Measurements from ENCODE around the gene PODXL2. TPM values are rescaled to one million over a fixed set of nuclear protein-coding genes. Genes with fewer than 3 reads are reported as not detected.

Gene PODXL2
- polyA plus RNA-seq, 1 donor from 2014 or later, result 9.1 TPM

- Mint-ChIP-seq H3K9me3 (no peaks in the 10 kb centered on the region), H3K27me3 (no peaks in the 10 kb centered on the region), H3K4me1 (peaks cover 7 to 12% (median 11%) of the 10 kb centered on the region in 3 donors), H3K4me3 (no peak overlapping the region), H3K27ac (no peak overlapping the region), H3K36me3 (peaks cover 11% of the 10 kb centered on the region)
These were observed 15.6 kb upstream of the PODXL2 start for GRCh38 chr3:127613406-127613805.

GRCh38 chr3:127614928-127615589, 13.9 kb upstream of the PODXL2 start:
- Mint-ChIP-seq H3K36me3 (peaks cover 13% of the 10 kb centered on the region), H3K27me3 (no peaks in the 10 kb centered on the region), H3K4me3 (no peak overlapping the region), H3K4me1 (peaks cover under 1 to 6% (median 6%) of the 10 kb centered on the region in 3 donors), H3K27ac (no peak overlapping the region), H3K9me3 (no peaks in the 10 kb centered on the region)

GRCh38 chr3:127615631-127616305, 13.2 kb upstream of the PODXL2 start:
- Mint-ChIP-seq H3K9me3 (no peaks in the 10 kb centered on the region), H3K4me1 (peaks cover 0 to 6% (median 3%) of the 10 kb centered on the region in 3 donors), H3K36me3 (peaks cover 13% of the 10 kb centered on the region), H3K4me3 (peak overlapping the region in 1 of 4 donors; percentile 33), H3K27me3 (no peaks in the 10 kb centered on the region), H3K27ac (no peak overlapping the region)

DNA sequence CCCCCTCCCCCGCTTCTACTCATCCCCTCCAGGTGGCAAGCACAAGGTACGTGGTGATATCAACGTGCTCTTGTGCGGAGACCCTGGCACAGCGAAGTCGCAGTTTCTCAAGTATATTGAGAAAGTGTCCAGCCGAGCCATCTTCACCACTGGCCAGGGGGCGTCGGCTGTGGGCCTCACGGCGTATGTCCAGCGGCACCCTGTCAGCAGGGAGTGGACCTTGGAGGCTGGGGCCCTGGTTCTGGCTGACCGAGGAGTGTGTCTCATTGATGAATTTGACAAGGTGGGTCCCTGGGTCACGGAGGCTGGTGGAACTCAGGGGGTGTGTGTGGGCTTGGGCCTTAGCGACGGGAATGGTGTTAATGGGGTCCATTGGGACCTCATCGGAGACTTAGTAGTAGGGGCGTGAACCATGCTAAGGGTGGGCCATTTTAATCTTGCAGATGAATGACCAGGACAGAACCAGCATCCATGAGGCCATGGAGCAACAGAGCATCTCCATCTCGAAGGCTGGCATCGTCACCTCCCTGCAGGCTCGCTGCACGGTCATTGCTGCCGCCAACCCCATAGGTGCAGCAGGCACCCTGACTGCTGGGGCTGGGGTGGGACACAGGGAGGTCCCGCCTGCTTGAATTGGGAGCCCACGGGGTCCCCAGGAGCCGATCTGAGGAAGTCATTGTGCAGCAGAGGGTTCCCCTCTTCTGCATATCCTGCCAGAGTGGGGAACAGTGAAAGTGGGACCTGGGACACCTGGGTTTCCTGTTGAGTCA, 12.0 kb upstream of the PODXL2 start:
- peaks cover 13% of the 10 kb centered on the region for H3K36me3 Mint-ChIP-seq
- peaks cover 0 to 6% (median 3%) of the 10 kb centered on the region in 3 donors for H3K4me1 Mint-ChIP-seq
- H3K4me3 Mint-ChIP-seq, result peak overlapping the region in 1 of 4 donors; percentile 6
- H3K27me3 Mint-ChIP-seq, result no peaks in the 10 kb centered on the region
- no peaks in the 10 kb centered on the region for H3K9me3 Mint-ChIP-seq
- H3K27ac Mint-ChIP-seq, result no peak overlapping the region

GRCh38 chr3:127618891-127619290, 10.1 kb upstream of the PODXL2 start:
- Mint-ChIP-seq H3K27me3 (no peaks in the 10 kb centered on the region), H3K36me3 (peaks cover 13% of the 10 kb centered on the region), H3K4me1 (peaks cover 0 to 6% (median 0%) of the 10 kb centered on the region in 3 donors), H3K4me3 (no peak overlapping the region), H3K9me3 (no peaks in the 10 kb centered on the region), H3K27ac (no peak overlapping the region)

GRCh38 chr3:127620637-127621375, 8.2 kb upstream of the PODXL2 start:
- Mint-ChIP-seq H3K4me1 (peaks cover 0 to 3% (median 0%) of the 10 kb centered on the region in 3 donors), H3K27me3 (no peaks in the 10 kb centered on the region), H3K4me3 (peak overlapping the region in 1 of 4 donors; percentile 70), H3K27ac (no peak overlapping the region), H3K9me3 (no peaks in the 10 kb centered on the region), H3K36me3 (peaks cover 15% of the 10 kb centered on the region)

- H3K27me3 Mint-ChIP-seq, result no peaks in the 10 kb centered on the region
- no peaks in the 10 kb centered on the region for H3K9me3 Mint-ChIP-seq
- H3K36me3 Mint-ChIP-seq, result peaks cover 11% of the 10 kb centered on the region
- H3K4me1 Mint-ChIP-seq, result peaks cover under 1 to 4% (median 2%) of the 10 kb centered on the region in 3 donors
- no peak overlapping the region for H3K27ac Mint-ChIP-seq
- H3K4me3 Mint-ChIP-seq, result no peak overlapping the region
These were observed 7.0 kb upstream of the PODXL2 start for GRCh38 chr3:127622031-127622430.

DNA sequence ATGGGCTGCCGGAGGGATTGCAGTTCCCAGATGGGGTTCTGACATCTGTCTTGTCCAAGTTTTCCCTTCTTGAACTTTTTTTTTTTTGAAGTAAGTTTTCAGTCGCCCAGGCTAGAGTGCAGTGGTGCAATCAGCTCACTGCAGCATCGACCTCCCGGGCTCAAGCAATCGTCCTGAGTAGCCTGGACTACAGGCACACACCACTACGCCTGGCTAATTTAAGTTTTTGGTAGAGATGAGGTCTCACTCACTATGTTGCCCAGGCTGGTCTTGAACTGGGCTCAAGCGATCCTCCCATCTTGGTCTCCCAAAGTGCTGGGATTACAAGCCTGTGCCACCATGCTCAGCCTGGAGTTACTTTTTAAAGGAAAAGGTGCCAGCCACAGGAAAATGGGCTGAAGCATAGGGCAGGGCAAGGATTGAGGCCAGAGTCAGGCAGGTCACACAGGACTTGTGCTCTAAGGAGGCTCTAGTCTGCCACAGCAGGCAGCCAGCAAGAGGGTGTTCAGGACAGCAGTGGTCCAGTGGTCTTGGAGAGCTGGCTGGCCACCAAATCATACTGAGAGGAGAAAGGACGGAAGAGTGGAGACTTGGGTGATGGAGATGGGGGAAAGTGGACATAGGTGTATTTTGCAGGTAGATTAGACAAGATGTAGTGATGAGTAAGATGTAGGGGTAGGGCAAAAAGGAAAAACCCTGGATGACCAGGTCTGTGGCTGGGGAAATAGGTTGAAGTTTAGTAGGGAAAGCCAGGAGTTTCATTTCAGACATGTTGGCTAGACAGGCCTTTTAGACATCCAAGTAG, 6.0 kb upstream of the PODXL2 start:
- H3K36me3 Mint-ChIP-seq, result peaks cover 11% of the 10 kb centered on the region
- H3K4me1 Mint-ChIP-seq, result peaks cover 4 to 6% (median 6%) of the 10 kb centered on the region in 3 donors
- no peak overlapping the region for H3K27ac Mint-ChIP-seq
- no peaks in the 10 kb centered on the region for H3K27me3 Mint-ChIP-seq
- no peaks in the 10 kb centered on the region for H3K9me3 Mint-ChIP-seq
- no peak overlapping the region for H3K4me3 Mint-ChIP-seq

GRCh38 chr3:127624063-127624462, 4.9 kb upstream of the PODXL2 start:
- H3K27me3 Mint-ChIP-seq, result peaks cover 7% of the 10 kb centered on the region
- no peak overlapping the region for H3K27ac Mint-ChIP-seq
- peaks cover 3% of the 10 kb centered on the region for H3K36me3 Mint-ChIP-seq
- H3K4me1 Mint-ChIP-seq, result peaks cover 4 to 9% (median 6%) of the 10 kb centered on the region in 3 donors
- peak overlapping the region in 1 of 4 donors; percentile 41 for H3K4me3 Mint-ChIP-seq
- H3K9me3 Mint-ChIP-seq, result peaks cover 0 to 2% (median 0%) of the 10 kb centered on the region in 3 donors

DNA sequence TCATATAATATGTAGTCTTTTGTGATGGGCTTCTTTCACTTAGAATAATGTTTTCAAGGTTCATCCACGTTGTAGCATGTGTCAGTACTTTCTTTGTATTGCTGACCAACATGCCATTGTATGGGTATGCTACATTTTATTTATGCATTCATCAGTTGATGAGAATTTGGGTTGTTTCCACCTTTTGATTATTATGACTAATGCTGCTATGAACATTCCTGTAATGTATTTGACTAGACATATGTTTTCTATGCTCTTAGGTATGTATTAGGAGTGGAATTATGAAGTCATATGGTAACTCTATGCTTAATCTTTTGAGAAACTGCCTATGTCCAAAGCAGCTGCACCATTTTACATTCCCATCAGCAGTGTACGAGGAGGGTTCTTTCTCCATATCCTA, 3.2 kb upstream of the PODXL2 start:
- peaks cover 5% of the 10 kb centered on the region for H3K36me3 Mint-ChIP-seq
- peaks cover 15% of the 10 kb centered on the region for H3K27me3 Mint-ChIP-seq
- no peak overlapping the region for H3K4me3 Mint-ChIP-seq
- peaks cover 10 to 21% (median 14%) of the 10 kb centered on the region in 3 donors for H3K4me1 Mint-ChIP-seq
- H3K9me3 Mint-ChIP-seq, result peaks cover 0 to 2% (median 0%) of the 10 kb centered on the region in 3 donors
- no peak overlapping the region for H3K27ac Mint-ChIP-seq

DNA sequence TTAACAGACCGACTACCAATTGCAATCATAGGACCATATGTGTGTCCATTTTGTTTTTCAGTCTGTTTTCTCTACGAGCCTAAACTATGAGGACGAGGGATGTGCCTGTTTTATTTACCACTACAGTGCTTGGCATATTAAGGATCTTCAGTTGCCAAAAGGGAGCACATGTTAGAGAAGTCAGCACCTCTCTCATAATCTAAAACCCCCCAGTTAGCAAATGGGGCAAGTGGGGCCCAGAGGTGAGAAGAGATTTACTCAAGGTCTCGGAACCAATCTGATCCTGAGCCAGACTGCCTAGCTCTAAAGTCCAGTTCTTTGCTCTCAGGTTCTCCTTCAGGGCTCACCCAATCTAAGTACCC, 578 bp upstream of the PODXL2 start:
- Mint-ChIP-seq H3K27ac (peak overlapping the region in 1 of 3 donors; percentile 73), H3K9me3 (peaks cover 0 to 2% (median 0%) of the 10 kb centered on the region in 3 donors), H3K4me1 (peaks cover 10 to 21% (median 11%) of the 10 kb centered on the region in 3 donors), H3K36me3 (peaks cover 7% of the 10 kb centered on the region), H3K4me3 (peak overlapping the region; percentile 79 to 95 (median 88)), H3K27me3 (peaks cover 18% of the 10 kb centered on the region)

GRCh38 chr3:127629467-127630403, 750 bp downstream of the PODXL2 start:
- H3K9me3 Mint-ChIP-seq, result peaks cover 0 to 2% (median 0%) of the 10 kb centered on the region in 3 donors
- H3K27me3 Mint-ChIP-seq, result peaks cover 18% of the 10 kb centered on the region
- peaks cover 10 to 21% (median 11%) of the 10 kb centered on the region in 3 donors for H3K4me1 Mint-ChIP-seq
- peak overlapping the region; percentile 15 to 89 (median 65) for H3K27ac Mint-ChIP-seq
- H3K4me3 Mint-ChIP-seq, result peak overlapping the region; percentile 50 to 96 (median 90)
- H3K36me3 Mint-ChIP-seq, result peaks cover 8% of the 10 kb centered on the region
